ENCODE data around the gene FAU.

Gene FAU

GRCh38 chr11:65109231-65110198 is 12.4 kb downstream of the FAU start:
- no peak for DNase-seq (ENCODE audit: low read depth in 3 of 3, low spot score in 1 of 3)

- DNase-seq (ENCODE audit: low read depth in 3 of 3, low spot score in 1 of 3), result no peak
These were observed 13.3 kb downstream of the FAU start for GRCh38 chr11:65108469-65109123.

- DNase-seq (ENCODE audit: low read depth in 3 of 3, low spot score in 1 of 3), result no peak
These were observed 14.0 kb downstream of the FAU start for GRCh38 chr11:65107751-65108468.

- DNase-seq (ENCODE audit: low read depth in 3 of 3, low spot score in 1 of 3), result no peak
These were observed 14.9 kb downstream of the FAU start for GRCh38 chr11:65107078-65107477.

GRCh38 chr11:65104628-65105027 is 17.3 kb downstream of the FAU start:
- no peak for DNase-seq (ENCODE audit: low read depth in 3 of 3, low spot score in 1 of 3)

GRCh38 chr11:65103476-65103875 is 18.5 kb downstream of the FAU start:
- DNase-seq (ENCODE audit: low read depth in 3 of 3, low spot score in 1 of 3), result no peak

- no peak for DNase-seq (ENCODE audit: low read depth in 3 of 3, low spot score in 1 of 3)
These were observed 19.5 kb downstream of the FAU start for GRCh38 chr11:65102142-65103095.

- no peak for DNase-seq (ENCODE audit: low read depth in 3 of 3, low spot score in 1 of 3)
These were observed 21.1 kb downstream of the FAU start for GRCh38 chr11:65100674-65101350.

GRCh38 chr11:65096926-65097325 is 25.0 kb downstream of the FAU start:
- DNase-seq (ENCODE audit: low read depth in 3 of 3, low spot score in 1 of 3), result no peak

GRCh38 chr11:65095974-65096806 is 25.7 kb downstream of the FAU start, which contains the start of gene VPS51:
VPS51 (plus strand) TSS chr11:65096214; CDS start chr11:65096251, 37 bp downstream.
- DNase-seq (ENCODE audit: low read depth in 3 of 3, low spot score in 1 of 3), result peak; percentile 63 to 75 (median 71)

GRCh38 chr11:65095427-65095826 is 26.5 kb downstream of the FAU start:
- no peak for DNase-seq (ENCODE audit: low read depth in 3 of 3, low spot score in 1 of 3)

GRCh38 chr11:65090628-65091027 is 31.3 kb downstream of the FAU start:
- no peak for DNase-seq (ENCODE audit: low read depth in 3 of 3, low spot score in 1 of 3)

- DNase-seq (ENCODE audit: low read depth in 3 of 3, low spot score in 1 of 3), result no peak
These were observed 32.3 kb downstream of the FAU start for GRCh38 chr11:65089621-65090020.

GRCh38 chr11:65087827-65088226 is 34.1 kb downstream of the FAU start:
- DNase-seq (ENCODE audit: low read depth in 3 of 3, low spot score in 1 of 3), result no peak

- no peak for DNase-seq (ENCODE audit: low read depth in 3 of 3, low spot score in 1 of 3)
These were observed 34.7 kb downstream of the FAU start for GRCh38 chr11:65087216-65087615.

GRCh38 chr11:65086809-65087208 is 35.1 kb downstream of the FAU start:
- no peak for DNase-seq (ENCODE audit: low read depth in 3 of 3, low spot score in 1 of 3)

GRCh38 chr11:65085446-65085845 is 36.5 kb downstream of the FAU start:
- DNase-seq (ENCODE audit: low read depth in 3 of 3, low spot score in 1 of 3), result no peak

- no peak for DNase-seq (ENCODE audit: low read depth in 3 of 3, low spot score in 1 of 3)
These were observed 37.1 kb downstream of the FAU start for GRCh38 chr11:65084598-65085375.

Data from stimulated activated CD4-positive, alpha-beta T cell treated with anti-CD3 and anti-CD28 coated beads, TNF-alpha, amount 100 ng/mL, for 1 hour (primary cell).